ENCODE measurements around the gene SWI5.

SWI5 gene

DNA sequence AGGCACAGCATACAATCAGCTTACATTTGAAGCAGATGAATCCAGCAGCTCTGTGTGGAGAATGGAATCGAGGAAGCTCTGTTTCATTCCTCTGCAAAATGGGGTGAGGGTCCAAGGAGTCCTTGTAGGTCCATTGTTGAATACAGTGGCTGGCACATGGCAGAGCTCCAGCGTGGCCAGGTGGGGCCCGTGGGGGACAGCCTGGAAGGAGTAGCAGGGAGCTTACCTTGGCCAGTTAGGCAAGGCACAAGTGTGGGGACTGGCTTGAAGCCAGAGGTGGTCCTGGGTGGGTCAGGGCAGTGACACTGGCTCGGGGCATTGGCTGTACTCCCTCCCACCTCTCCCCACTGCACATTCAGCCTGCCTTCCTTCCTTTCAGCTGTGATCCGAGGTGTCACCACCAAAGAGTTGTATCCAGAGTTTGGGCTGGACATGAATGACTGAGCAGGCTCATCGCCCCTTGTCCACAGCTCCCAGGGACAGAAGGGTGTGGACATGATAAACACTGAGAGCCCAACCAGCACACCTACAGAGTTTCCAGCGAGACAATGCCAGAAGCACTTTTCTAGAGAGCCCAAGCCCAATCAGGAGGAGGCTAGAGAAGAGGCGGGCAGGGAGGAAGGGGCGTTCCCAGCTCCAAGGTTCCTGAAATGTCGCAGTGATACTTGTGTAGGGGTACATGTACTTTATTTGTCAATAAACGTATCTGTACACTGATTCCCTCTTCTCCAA, 12.4 kb downstream of the SWI5 start:
- TF ChIP-seq POLR2AphosphoS5 (IDR thresholded peaks at IDR 0.05; ENCODE audit: low read depth, low read length) (no peak), POLR2A (IDR thresholded peaks at IDR 0.05; ENCODE audit: low read depth, low read length) (no peak), TAF1 (IDR thresholded peaks at IDR 0.05; ENCODE audit: borderline replicate concordance, low read depth, low read length) (no peak)
- DNase-seq (ENCODE audit: insufficient read length) (no peak), FAIRE-seq (no peak)

DNA sequence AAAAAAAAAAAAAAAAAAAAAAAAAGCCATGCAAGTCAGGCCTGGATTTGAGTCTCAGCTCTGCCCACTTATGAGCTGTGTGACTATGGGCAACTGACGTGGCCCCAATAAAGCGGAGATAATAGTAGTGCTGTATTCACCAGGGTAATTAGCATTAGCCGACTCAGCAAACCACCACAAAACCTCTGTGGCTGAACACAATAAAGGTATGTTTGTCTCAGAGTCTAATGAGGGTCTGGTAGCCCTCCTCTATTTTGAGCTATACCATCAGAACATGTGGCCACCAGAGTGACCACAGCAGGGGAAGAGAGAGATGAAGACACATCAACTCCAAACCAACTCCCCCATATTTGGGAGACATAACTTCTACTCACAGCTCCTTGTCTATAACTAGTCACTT, 15.9 kb downstream of the SWI5 start:
- no peak for FAIRE-seq
- no peak for DNase-seq (ENCODE audit: insufficient read length)

GRCh38 chr9:128293091-128293490, 17.0 kb downstream of the SWI5 start:
- FAIRE-seq: no peak
- no peak for TF ChIP-seq POLR2AphosphoS5 (IDR thresholded peaks at IDR 0.05; ENCODE audit: low read depth, low read length)
- TF ChIP-seq TAF1 (IDR thresholded peaks at IDR 0.05; ENCODE audit: borderline replicate concordance, low read depth, low read length): no peak
- TF ChIP-seq POLR2A (IDR thresholded peaks at IDR 0.05; ENCODE audit: low read depth, low read length): no peak
- DNase-seq (ENCODE audit: insufficient read length): no peak

More for the DNA sequence above, 15.9 kb downstream of the SWI5 start:
- TF ChIP-seq POLR2A (IDR thresholded peaks at IDR 0.05; ENCODE audit: low read depth, low read length): no peak

DNA sequence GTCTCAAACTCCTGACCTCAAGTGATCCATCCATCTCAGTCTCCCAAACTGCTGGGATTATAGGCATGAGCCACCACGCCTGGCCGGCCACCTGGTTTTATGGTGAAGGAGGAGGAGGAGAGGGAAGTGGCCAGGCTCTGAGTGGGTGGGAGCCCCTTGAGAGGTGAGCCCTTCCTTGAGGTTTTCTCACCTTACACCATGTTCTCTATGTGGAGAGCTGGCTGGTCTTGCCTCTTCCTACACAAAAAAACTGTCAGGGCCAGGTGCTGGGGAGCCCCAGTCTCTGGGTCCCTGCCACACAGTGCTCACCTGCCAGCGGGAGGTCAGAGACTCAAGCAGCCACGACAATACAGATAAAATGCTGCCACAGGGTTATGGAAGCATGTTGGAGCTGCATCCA, 18.1 kb downstream of the SWI5 start:
- TF ChIP-seq POLR2A (IDR thresholded peaks at IDR 0.05; ENCODE audit: low read depth, low read length) (no peak), TAF1 (IDR thresholded peaks at IDR 0.05; ENCODE audit: borderline replicate concordance, low read depth, low read length) (no peak), POLR2AphosphoS5 (IDR thresholded peaks at IDR 0.05; ENCODE audit: low read depth, low read length) (no peak)
- DNase-seq (ENCODE audit: insufficient read length) (no peak), FAIRE-seq (no peak)

DNA sequence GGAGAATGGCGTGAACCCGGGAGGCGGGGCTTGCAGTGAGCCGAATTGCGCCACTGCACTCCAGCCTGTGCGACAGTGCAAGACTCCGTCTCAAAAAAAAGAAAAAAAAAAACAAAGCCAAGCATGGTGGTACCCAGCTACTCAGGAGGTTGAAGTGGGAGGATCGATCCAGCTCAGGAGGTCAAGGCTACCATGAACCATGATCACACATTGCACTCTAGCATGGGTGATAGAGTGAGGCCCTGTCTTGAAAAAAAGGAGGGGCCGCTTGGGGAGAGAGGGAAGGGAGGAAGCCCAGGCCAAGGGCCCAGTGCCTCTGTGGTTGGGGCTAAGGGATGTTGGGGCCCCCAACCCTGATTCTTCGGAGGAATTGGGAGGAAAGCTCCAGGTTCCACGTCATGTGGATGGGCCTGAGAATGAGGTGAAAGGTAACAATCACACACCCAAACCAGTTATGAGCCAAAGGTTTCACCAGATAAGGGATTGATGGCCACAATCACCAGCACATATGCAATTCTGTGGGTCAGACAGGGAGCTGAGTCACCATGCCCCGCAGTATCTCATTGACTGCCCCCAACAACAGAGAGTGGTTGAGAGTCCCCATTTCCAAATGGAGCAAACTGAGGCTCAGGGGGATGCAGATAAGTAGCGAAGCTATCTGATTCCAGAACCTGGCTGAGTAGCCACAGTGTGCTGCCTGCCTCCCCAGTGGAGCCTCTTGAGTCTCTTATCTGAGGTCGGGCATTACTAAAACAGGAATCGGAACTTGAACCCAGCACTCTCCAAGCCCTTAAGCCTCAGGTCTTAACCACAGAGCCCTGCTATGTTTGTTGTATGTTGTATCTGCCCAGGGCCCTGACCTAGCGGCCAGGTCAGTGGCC, 20.5 kb downstream of the SWI5 start:
- TF ChIP-seq POLR2AphosphoS5 (IDR thresholded peaks at IDR 0.05; ENCODE audit: low read depth, low read length) (no peak), POLR2A (IDR thresholded peaks at IDR 0.05; ENCODE audit: low read depth, low read length) (no peak), TAF1 (IDR thresholded peaks at IDR 0.05; ENCODE audit: borderline replicate concordance, low read depth, low read length) (no peak)
- no peak for DNase-seq (ENCODE audit: insufficient read length)
- FAIRE-seq: no peak

DNA sequence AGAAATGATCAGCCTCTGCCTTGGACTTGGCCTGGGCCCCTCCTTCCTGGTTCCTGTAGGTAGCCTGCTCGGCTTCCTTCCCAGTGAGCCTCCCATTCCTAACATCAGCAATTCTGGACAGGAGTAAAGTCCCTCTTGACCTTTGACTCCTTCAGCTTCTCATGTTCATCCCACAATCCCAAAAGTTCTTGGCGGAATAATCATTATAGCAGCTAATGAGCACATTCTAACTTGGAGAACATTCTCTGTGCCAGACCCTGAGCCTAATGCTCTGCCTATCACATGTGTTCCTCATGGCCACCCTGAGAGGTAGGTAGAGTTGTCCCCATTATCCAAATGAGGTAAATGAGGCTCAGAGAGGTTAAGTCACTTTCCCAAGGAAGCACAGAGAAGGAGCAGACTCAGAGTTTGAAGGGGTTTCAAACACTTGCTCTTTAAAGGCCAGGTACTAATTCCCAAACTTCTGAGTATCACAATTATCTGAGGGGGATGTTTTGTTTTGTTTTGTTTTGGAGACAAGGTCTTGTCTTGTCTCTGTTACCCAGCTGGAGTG, 21.2 kb downstream of the SWI5 start:
- FAIRE-seq: no peak
- TF ChIP-seq POLR2AphosphoS5 (IDR thresholded peaks at IDR 0.05; ENCODE audit: low read depth, low read length): no peak
- TF ChIP-seq TAF1 (IDR thresholded peaks at IDR 0.05; ENCODE audit: borderline replicate concordance, low read depth, low read length): no peak
- no peak for DNase-seq (ENCODE audit: insufficient read length)

DNA sequence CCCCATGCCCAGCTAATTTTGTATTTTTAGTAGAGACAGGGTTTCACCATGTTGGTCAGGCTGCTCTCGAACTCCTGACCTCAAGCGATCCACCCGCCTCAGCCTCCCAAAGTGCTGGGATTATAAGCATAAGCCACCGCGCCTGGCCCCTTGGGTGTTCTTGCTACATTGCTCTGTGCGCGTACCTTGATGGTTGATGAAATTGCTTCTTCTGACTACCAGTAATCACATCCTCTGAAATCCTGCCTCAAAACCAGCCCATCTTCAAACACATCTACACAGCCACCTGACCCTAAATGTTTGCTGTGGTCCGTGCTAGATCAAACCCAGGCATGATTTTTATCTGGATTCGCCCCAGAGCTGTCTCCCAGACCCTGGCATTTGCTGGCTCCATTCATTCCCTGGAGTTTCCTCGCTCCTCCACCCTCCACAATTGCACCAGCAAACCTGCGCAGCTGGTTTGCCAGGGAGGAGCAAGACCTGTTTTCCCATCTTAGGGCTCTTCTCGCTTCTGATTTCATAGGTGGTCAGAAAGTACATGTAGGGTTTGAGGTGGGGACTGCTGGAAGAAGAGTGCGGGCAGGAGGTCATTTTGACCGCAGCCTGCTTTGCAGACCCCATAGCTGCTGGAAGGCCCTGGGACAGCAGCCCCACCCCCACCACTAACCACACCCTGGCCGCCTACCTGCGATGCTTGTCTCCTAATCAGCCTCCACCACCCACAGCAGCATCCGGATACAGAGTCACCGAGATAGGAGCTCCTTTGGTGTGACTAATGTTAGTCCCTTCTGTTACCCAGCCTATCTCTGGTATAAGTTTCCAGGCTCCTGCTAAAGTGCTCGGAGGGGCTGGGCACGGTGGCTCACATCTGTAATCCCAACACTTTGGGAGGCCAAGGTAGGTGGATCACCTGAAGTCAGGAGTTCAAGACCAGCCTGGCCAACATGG, 22.7 kb downstream of the SWI5 start:
- FAIRE-seq (no peak), DNase-seq (ENCODE audit: insufficient read length) (no peak)
- TF ChIP-seq POLR2A (IDR thresholded peaks at IDR 0.05; ENCODE audit: low read depth, low read length) (no peak), POLR2AphosphoS5 (IDR thresholded peaks at IDR 0.05; ENCODE audit: low read depth, low read length) (no peak), TAF1 (IDR thresholded peaks at IDR 0.05; ENCODE audit: borderline replicate concordance, low read depth, low read length) (no peak)

DNA sequence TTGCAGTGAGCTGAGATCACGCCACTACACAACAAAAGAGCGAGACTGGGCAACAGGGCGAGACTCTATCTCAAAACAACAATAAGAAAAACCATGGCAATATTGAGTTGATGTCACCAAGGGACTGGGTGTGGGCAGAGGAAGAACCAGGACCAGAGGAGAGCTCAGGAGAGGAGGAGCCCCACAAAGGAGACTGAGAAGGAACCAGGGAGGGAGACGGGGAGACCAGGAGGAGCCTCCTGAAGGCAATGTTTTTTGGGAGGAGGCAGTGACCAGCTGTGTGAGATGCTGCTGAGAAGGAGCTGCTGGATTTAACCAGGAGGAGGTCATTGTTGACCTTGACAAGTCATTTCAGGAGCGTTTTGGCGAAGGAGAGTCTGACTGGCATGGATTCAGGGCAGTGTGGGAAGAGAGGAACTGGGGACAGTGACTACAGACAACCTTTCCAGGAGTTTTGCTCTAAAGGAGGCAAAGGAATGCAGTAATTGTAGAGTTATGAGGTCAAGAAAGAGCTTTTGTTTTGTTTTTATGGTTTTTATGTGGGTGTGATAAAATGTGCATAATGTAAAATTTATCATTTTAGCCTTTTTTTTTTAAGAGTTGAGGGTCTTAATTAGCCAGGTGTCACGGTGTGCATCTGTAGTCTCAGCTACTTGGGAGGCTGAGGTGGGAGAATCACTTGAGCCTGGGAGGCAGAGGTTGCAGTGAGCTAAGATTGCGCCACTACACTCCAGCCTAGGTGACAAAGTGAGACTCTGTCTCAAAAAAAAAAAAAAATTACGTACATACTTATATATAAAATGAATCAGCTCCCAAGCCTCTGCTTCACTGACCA, 28.3 kb downstream of the SWI5 start:
- FAIRE-seq (no peak), DNase-seq (ENCODE audit: insufficient read length) (no peak)
- TF ChIP-seq POLR2AphosphoS5 (IDR thresholded peaks at IDR 0.05; ENCODE audit: low read depth, low read length) (no peak), POLR2A (IDR thresholded peaks at IDR 0.05; ENCODE audit: low read depth, low read length) (no peak), TAF1 (IDR thresholded peaks at IDR 0.05; ENCODE audit: borderline replicate concordance, low read depth, low read length) (no peak)

- no peak for FAIRE-seq
- no peak for DNase-seq (ENCODE audit: insufficient read length)
- TF ChIP-seq TAF1 (IDR thresholded peaks at IDR 0.05; ENCODE audit: borderline replicate concordance, low read depth, low read length) (no peak), POLR2A (IDR thresholded peaks at IDR 0.05; ENCODE audit: low read depth, low read length) (no peak), POLR2AphosphoS5 (IDR thresholded peaks at IDR 0.05; ENCODE audit: low read depth, low read length) (no peak)
Observed at GRCh38 chr9:128304971-128305288, 28.9 kb downstream of the SWI5 start.

DNA sequence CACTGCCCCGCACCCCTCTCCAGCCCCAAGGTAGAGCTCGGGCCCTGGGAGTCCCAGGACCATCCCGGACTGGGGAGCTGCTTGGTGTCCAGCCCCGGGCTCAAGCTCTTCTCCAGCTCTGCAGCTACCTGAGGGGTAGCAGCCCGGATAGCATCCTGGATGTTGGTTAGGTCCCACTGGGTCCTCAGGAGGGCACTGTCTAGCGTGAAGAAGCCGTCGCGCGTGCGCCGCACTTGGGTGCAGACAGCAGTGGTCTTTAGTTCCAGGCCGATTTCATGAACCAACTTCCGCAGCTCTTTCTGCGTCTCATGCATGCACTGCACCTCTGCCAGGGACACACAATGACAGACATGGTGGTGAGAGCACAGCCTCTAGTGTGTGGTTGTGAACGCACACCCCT, 33.5 kb downstream of the SWI5 start:
- TF ChIP-seq POLR2AphosphoS5 (IDR thresholded peaks at IDR 0.05; ENCODE audit: low read depth, low read length): no peak
- TF ChIP-seq POLR2A (IDR thresholded peaks at IDR 0.05; ENCODE audit: low read depth, low read length): no peak
- no peak for TF ChIP-seq TAF1 (IDR thresholded peaks at IDR 0.05; ENCODE audit: borderline replicate concordance, low read depth, low read length)
- FAIRE-seq (no peak), DNase-seq (ENCODE audit: insufficient read length) (no peak)
